Islet of Langerhans (tissue), 1 donor: ENCODE data around the gene ZMYND8.
"Not testable (repeated sequence)": the region's sequence is repeated elsewhere in the genome, so short reads cannot be mapped to it uniquely, and the experiment has no call there.

ENCODE experiments used
- FAIRE-seq: peaks from one replicate; lab custom pipeline; 2011; peaks lifted over from hg19 to GRCh38; lab: Jason Lieb, UNC

The ZMYND8 gene

DNA sequence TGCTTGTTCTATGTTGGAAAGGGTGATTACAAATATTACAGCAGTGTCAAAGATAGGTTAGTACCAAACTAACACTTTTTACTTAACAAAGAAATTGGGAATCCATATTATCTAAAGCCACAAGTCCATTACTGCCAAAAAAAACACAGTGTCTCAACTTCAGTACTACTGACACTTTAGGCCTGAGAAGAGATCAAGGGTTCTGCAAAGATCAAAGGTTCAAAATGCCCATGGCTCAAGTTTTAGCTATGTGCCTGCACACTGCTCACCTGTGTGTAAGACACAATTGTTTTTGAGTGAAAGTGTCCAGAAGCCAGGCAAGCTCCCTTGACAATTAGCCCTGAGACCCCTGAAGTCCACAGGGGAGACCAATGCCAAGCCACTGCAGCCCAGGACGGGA, 132.6 kb downstream of the ZMYND8 start:
- no peak for FAIRE-seq

DNA sequence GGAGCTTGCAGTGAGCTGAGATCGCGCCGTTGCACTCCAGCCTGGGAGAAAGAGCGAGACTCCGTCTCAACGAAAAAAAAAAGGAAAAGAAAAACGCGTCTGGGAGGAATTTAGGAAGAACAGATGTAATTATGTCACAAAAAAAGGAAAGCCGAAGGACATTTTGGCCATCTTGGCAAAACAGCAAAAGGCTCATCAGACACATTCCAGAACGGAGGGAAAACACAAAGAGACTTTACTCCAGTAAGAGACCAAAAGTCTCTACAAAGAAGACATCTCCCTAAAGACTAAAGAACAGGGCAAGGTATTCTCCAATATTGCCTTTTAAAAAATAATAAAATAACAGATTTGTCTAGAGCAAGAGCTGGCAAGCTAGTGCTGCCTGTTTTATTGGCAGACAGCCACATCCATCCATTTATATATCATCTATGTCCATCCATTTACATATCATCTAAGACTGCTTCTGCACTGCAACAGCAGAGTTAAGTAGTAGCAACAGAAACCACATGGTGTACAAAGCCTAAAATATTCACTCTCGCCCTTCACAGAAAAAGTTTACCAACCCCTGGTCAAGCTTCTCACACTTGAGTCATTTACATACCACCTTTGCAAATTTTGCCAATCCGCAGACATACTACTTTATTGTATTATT, 133.9 kb downstream of the ZMYND8 start:
- no peak for FAIRE-seq

- no peak for FAIRE-seq
Measured at GRCh38 chr20:47221036-47221625, 135.4 kb downstream of the ZMYND8 start.

DNA sequence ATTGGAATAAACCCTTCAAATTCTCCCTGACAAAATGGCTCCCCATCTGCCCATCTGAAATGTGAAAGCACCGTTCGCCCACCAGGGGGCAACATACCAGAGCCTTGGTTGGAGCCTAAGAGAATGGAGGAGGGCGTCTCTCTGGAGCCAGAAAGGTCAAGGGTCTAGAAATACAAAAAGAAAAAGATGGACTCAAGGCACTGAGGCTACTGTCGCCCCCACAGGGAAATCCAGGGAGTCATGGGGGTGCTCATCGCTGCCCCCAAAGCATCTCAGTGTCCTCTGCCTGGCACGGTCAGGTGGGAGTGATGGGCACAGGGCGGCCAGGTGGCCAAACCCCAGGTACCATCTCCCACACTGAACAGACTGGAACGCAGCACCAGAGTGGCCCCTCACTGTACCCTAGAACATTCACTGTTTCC, 136.3 kb downstream of the ZMYND8 start:
- no peak for FAIRE-seq

GRCh38 chr20:47217482-47218446, 138.7 kb downstream of the ZMYND8 start:
- no peak for FAIRE-seq

GRCh38 chr20:47216819-47217410, 139.6 kb downstream of the ZMYND8 start:
- FAIRE-seq, result no peak

GRCh38 chr20:47215653-47216397, 140.7 kb downstream of the ZMYND8 start:
- FAIRE-seq, result no peak

GRCh38 chr20:47213966-47214365, 142.5 kb downstream of the ZMYND8 start:
- FAIRE-seq, result no peak

DNA sequence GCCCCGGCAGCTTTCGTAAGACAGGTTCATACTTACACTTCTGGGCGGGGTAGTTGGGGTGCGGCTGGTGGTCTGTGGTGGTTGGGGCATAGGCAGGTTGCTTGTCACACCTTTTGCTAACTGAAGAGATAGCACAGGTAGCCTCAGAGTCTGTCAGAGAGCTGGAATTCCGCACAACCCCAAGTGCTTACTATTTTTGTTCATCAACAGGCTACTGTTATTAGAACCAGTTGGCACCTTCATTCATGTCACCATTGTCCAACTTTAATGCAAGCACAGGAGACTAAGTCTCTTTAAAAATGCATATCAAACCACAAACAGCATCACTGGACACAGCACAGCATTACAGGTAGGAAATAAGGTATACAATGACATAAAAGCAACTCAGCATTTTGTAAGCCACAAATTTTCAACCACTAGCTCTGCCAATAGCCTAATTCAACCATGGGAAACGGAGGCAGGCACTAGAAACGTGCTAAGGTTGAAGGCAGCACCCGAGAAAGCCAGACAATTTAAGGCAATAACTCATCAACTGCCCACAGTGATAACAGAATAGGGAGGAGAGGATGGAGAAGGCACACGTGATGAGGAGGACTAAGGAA, 143.8 kb downstream of the ZMYND8 start:
- no peak for FAIRE-seq

- no peak for FAIRE-seq
Measured at GRCh38 chr20:47211036-47211435, 145.5 kb downstream of the ZMYND8 start.

- no peak for FAIRE-seq
Measured at GRCh38 chr20:47210470-47210869, 146.0 kb downstream of the ZMYND8 start.

DNA sequence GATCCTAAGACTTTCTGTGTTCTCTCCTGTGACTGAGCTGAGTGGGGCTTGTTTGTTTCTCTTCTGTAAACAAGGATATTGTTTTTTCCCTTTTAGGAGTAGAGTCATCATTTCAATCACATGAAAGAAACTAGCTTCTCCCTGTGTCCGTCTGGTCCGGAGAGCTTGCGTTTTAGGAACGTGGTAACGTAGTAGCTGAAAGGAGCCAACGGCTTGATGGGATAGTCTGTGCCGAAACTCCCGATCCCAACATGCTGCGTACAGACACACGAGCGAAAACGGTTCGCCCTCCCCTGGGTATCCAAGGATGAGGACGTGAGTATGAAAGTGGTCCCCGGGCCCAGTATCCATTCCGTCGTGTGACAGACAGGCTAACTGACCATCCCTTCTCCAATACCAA, 146.5 kb downstream of the ZMYND8 start:
- FAIRE-seq, result no peak

DNA sequence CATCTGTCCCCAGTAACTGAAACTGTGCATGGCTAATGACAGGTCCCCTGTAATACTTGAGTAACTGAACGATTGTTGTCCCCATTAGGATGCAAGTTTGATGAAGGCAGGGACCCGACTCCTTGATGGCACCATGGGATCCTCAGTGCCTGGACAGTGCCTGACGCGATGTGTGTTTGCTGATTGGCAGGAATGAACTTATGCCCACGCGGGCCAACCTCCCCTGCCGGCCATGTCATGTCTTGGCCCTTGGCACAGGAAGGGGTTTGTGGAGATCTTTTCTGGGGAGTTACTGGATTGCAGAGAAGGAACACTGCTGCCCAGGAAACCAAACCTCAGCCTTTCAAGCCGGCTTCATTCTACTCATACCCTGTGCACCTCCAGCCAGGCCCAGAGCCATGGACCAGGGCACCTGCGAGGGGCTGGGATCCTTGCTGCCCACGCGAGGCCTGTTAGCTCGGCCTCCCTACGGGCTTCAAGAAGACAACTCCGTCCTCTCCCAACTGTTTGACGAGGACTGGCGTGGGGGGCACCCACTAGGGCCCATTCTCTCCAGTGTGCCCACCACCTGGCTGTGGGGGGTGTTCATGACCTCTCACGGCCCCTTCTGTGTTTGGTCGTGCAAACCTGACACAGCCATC, 147.8 kb downstream of the ZMYND8 start:
- FAIRE-seq, result no peak

DNA sequence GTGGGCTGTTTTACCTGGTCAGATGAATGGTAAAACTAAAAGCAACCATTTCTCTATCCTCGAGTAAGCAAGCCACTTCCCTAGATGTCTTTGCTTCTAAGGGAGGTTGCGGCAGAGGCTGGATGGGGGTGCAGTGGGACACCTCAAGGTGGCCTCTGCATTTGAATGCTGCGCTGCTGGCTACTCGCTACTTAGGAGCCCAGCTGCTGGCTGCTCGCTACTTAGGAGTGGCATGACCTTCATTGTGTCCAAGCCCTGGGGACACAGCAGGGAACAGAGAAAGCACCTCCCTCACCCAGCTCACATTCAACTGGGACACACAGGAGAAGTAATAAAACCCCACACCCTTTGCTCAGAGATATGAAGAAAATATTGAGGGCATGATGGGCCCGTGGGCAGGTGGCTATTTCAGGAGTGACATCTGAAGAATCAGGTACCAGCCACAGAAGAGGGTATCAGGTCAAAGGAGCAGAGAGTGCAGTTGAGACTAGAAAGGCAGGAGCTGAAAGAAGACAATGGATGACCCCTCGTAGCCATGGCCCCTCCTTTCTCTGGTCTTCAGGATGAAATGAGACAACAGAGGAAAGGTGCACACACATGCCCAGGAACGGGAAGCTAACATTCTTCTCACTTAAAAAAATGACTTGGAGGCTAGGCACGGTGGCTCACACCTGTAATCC, 149.4 kb downstream of the ZMYND8 start:
- no peak for FAIRE-seq

- not testable (repeated sequence) for FAIRE-seq
Measured at GRCh38 chr20:47206552-47206951, 149.9 kb downstream of the ZMYND8 start.

DNA sequence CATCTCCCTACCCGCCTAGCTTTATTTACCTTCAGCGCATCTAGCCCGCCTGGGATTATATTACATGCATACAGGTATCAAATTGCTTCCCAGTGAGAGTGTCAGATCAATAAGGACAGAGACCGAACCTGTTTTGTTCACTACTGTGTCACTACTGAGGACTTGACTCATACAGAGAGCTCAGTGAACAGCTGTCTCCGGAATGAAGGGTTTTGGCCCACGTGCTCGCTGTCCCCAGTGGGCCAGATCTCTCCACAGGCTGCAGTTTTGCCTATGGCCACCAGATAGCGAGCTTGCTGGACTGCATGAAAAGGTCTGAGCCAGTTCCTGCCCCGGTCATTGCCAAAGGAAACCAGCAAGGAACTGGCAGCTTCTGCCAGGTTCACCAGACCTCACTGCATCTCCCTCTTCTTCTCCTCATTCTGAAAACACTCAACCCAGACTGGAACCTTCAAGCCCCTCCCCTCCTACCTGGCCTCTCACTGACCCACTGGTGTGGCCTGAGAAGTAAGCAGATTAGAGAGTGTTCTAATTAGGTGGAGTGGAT, 150.8 kb downstream of the ZMYND8 start:
- FAIRE-seq, result no peak

- not testable (repeated sequence) for FAIRE-seq
Measured at GRCh38 chr20:47204850-47205122, 151.7 kb downstream of the ZMYND8 start.

DNA sequence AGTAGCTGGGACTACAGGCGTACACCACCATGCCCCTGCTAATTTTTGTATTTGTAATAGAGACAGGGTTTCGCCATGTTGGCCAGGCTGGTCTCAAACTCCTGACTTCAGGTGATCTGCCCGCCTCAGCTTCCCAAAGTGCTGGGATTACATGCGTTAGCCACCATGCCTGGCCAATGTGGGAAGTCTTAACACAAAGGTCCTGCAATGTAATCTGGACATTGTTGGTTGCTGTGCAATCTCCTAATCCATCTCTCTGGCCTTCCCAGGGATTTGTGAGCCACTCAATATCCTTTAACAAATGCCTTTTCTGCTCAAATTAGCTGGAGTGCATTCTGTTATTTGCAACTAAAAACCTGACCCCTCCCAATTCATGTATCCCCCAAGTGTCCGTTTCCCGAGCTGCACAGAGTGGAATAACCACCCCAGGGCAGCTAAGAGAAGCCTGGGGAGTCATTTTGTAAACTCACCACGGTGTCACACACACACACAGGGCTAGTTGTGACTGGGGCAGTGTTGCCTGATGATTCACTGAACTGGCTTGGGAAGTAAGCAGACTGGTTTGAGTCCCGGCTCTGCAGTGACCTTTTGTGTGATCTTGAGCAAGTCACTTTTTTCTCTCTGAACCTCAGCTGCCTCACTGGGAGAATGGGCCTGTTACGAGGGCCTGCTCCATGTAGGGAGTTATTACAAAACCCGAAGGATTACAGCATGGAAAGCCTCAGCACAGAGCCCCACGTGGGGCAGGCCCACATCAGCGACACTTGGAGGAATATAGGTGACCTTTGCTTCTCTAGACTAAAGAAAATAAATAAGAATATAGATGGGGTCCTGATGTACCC, 152.3 kb downstream of the ZMYND8 start:
- FAIRE-seq, result no peak
